Measurements from ENCODE around the gene ST6GALNAC3. TPM values are rescaled to one million over a fixed set of nuclear protein-coding genes. Genes with fewer than 3 reads are reported as not detected.
A peak's percentile ranks its signal among the peaks of the same experiment; 100 is the strongest.

Gene ST6GALNAC3
- total and polyA plus RNA-seq, 2 donors from 2014 or later: 8.8 to 15.8 TPM

DNA sequence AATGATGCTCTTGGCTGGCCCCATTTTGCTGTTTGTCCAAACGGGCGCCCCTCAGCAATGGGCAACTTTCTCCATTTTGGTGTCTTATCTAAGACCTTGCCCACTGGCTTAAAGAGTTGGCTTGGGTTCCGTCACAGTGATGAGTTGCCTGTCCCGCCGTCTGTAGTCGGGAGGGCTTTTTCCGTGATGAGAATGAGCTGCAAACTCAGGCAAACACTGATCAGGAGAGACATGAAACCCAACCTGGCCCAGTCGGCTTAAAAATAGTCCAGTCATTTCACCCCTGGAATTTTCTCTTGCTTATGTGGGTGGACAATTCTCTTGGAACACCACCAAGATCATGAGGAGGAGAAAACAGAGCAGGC lies 79.3 kb downstream of the ST6GALNAC3 start:
- H3K4me1 ChIP-seq (ENCODE audit: control insufficient read depth in 2 of 3, insufficient read depth in 2 of 3, low read depth in 1 of 3, low read length in 3 of 3): peaks cover 0 to 4% (median 0%) of the 10 kb centered on the region in 3 donors
- FAIRE-seq: no peak
- no peak overlapping the region for H3K27ac ChIP-seq (ENCODE audit: low read depth in 2 of 2, low read length in 2 of 2)
- no peaks in the 10 kb centered on the region for H3K9me3 ChIP-seq (ENCODE audit: control insufficient read depth in 2 of 3, insufficient read depth in 1 of 3, low read length in 3 of 3)
- DNase-seq: no peak
- no peaks in the 10 kb centered on the region for H3K27me3 ChIP-seq (ENCODE audit: control insufficient read depth, insufficient read depth, low read length)
- no peak overlapping the region for H3K9ac ChIP-seq (ENCODE audit: low read length in 3 of 3)
- H3K4me3 ChIP-seq (ENCODE audit: low read length in 3 of 3): no peak overlapping the region
- TF ChIP-seq, protein P1, sequence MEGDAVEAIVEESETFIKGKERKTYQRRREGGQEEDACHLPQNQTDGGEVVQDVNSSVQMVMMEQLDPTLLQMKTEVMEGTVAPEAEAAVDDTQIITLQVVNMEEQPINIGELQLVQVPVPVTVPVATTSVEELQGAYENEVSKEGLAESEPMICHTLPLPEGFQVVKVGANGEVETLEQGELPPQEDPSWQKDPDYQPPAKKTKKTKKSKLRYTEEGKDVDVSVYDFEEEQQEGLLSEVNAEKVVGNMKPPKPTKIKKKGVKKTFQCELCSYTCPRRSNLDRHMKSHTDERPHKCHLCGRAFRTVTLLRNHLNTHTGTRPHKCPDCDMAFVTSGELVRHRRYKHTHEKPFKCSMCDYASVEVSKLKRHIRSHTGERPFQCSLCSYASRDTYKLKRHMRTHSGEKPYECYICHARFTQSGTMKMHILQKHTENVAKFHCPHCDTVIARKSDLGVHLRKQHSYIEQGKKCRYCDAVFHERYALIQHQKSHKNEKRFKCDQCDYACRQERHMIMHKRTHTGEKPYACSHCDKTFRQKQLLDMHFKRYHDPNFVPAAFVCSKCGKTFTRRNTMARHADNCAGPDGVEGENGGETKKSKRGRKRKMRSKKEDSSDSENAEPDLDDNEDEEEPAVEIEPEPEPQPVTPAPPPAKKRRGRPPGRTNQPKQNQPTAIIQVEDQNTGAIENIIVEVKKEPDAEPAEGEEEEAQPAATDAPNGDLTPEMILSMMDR (IDR thresholded peaks at IDR 0.05; ENCODE audit: borderline replicate concordance, extremely low read depth, insufficient read depth): no peak
- no peaks in the 10 kb centered on the region for H3K36me3 ChIP-seq (ENCODE audit: control insufficient read depth in 2 of 3, insufficient read depth in 3 of 3, low read length in 3 of 3)
- intact Hi-C loops (cut with DNase I): no loop called here

DNA sequence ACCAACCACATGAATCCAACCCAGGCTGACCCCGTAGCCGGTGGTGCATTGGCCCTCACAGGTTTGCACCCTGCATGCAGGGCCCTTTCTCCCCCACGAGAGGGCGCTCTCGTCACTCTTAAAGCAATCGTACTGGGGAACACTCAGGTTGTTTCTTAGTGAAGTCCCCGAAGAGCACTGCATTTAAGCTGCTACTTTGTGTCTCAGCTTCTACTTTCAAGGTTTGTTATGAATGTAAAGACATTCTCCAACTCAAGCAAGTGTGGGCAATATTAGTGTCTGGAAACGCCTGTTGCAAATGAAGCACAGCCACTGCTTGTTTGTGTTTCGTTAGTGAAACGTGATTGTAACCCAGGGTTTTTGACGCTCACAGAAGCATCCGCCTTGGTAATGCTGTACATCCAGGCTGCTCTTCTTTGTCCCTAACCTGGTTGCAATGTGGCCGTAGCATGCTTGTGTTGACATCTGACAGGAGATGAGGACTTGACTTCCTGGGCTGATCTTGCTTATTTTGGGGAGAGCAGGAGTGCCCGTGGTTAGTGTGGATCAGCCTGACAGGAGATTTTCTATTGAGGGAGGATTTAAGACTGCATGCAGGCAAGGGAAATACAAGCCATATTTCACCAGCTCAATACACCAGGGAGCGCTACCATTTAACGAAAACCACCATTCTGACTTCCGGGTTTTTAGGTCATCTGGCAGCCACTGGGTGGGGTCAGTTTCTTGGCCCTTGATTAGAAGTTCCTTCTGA lies 79.8 kb downstream of the ST6GALNAC3 start:
- TF ChIP-seq, protein P1 (IDR thresholded peaks at IDR 0.05; ENCODE audit: borderline replicate concordance, extremely low read depth, insufficient read depth): peak; percentile 95
- H3K4me1 ChIP-seq (ENCODE audit: control insufficient read depth in 2 of 3, insufficient read depth in 2 of 3, low read depth in 1 of 3, low read length in 3 of 3): peaks cover 0 to 4% (median 0%) of the 10 kb centered on the region in 3 donors
- no peaks in the 10 kb centered on the region for H3K36me3 ChIP-seq (ENCODE audit: control insufficient read depth in 2 of 3, insufficient read depth in 3 of 3, low read length in 3 of 3)
- peak overlapping the region; percentile 26 to 48 (median 30) for H3K9ac ChIP-seq (ENCODE audit: low read length in 3 of 3)
- no peaks in the 10 kb centered on the region for H3K9me3 ChIP-seq (ENCODE audit: control insufficient read depth in 2 of 3, insufficient read depth in 1 of 3, low read length in 3 of 3)
- H3K27ac ChIP-seq (ENCODE audit: low read depth in 2 of 2, low read length in 2 of 2): peak overlapping the region in 1 of 2 donors; percentile 33
- intact Hi-C loops (cut with DNase I): no loop called here
- FAIRE-seq (peak; percentile 66), DNase-seq (peak; percentile 83 to 90 (median 88))
- no peaks in the 10 kb centered on the region for H3K27me3 ChIP-seq (ENCODE audit: control insufficient read depth, insufficient read depth, low read length)
- H3K4me3 ChIP-seq (ENCODE audit: low read length in 3 of 3): peak overlapping the region; percentile 65 to 86 (median 70)

DNA sequence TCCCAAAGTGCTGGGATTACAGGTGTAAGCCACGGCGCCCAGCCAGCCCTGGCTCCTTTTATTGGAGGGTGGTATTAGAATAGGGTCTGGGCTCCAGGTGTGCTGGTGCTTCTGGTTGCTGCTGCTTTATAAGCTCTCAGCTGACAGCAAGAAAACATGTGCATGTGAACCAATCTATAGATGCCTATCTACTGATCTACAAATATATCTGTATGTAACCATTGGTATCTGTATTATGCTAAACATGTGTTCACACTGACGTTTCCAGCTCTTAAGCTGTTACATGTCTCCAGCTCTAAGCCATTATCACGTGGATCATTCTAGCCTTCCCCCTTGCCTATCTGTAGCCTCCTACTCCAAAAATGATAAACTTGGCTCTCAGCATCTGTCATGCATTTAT lies 82.4 kb downstream of the ST6GALNAC3 start:
- Histone ChIP-seq H3K4me3 (ENCODE audit: low read length in 3 of 3) (no peak overlapping the region), H3K4me1 (ENCODE audit: control insufficient read depth in 2 of 3, insufficient read depth in 2 of 3, low read depth in 1 of 3, low read length in 3 of 3) (peaks cover 0 to 4% (median 0%) of the 10 kb centered on the region in 3 donors), H3K9ac (ENCODE audit: low read length in 3 of 3) (no peak overlapping the region), H3K27ac (ENCODE audit: low read depth in 2 of 2, low read length in 2 of 2) (no peak overlapping the region), H3K9me3 (ENCODE audit: control insufficient read depth in 2 of 3, insufficient read depth in 1 of 3, low read length in 3 of 3) (no peaks in the 10 kb centered on the region), H3K27me3 (ENCODE audit: control insufficient read depth, insufficient read depth, low read length) (no peaks in the 10 kb centered on the region), H3K36me3 (ENCODE audit: control insufficient read depth in 2 of 3, insufficient read depth in 3 of 3, low read length in 3 of 3) (no peaks in the 10 kb centered on the region)
- TF ChIP-seq, protein P1 (IDR thresholded peaks at IDR 0.05; ENCODE audit: borderline replicate concordance, extremely low read depth, insufficient read depth): no peak
- FAIRE-seq: no peak
- intact Hi-C loops (cut with DNase I): no loop called here
- no peak for DNase-seq

Data from kidney (tissue), 14 donors.